Activated T-cell treated with anti-CD3 and anti-CD28 coated beads, Interleukin-2, amount 50 U/mL, for 48 hours (primary cell): ENCODE results near the gene SCN9A.

ENCODE experiments used
- DNase-seq, 2 experiments: peaks; one replicate each; pipeline ENCODE4 v3.0.0-alpha.2; 2020

Gene SCN9A

GRCh38 chr2:166163775-166164174, 212.0 kb downstream of the SCN9A start:
- no peak for DNase-seq

GRCh38 chr2:166158546-166158945, 217.2 kb downstream of the SCN9A start:
- DNase-seq: no peak

GRCh38 chr2:166157578-166157977, 218.2 kb downstream of the SCN9A start:
- no peak for DNase-seq

GRCh38 chr2:166156985-166157490, 218.7 kb downstream of the SCN9A start:
- DNase-seq: no peak

GRCh38 chr2:166155589-166155988, 220.2 kb downstream of the SCN9A start:
- no peak for DNase-seq

- DNase-seq: no peak
Measured at GRCh38 chr2:166154685-166155338, 220.9 kb downstream of the SCN9A start.

- DNase-seq: no peak
Measured at GRCh38 chr2:166152064-166152463, 223.7 kb downstream of the SCN9A start.

GRCh38 chr2:166148500-166149400, 227.0 kb downstream of the SCN9A start:
- DNase-seq: no peak

- DNase-seq: no peak
Measured at GRCh38 chr2:166147883-166148282, 227.9 kb downstream of the SCN9A start.
